HL-60 (cell line): Measurements from ENCODE around the gene TBX2.

ENCODE experiments used
- DNase-seq, 2 experiments: peaks; one replicate each; pipeline ENCODE4 v3.0.0-alpha.2; 2010 to 2020; ENCODE audit warnings: low read depth in 1 of 2, low spot score in 1 of 2
- H3K27ac ChIP-seq: fragments of 250-450 bp; sonication (Bioruptor Pico); replicated peaks from 2 replicates; pipeline ENCODE4 v1.5.1; 2020; ENCODE audit warnings: mild to moderate bottlenecking, moderate library complexity
- H3K27me3 ChIP-seq: fragments of 250-450 bp; sonication (Bioruptor Pico); 2 replicates; pipeline ENCODE4 v1.5.1; 2021; ENCODE audit warnings: mild to moderate bottlenecking, moderate library complexity; ENCODE audit not compliant: insufficient read depth, poor library complexity, severe bottlenecking
- H3K4me3 ChIP-seq: replicated peaks from 2 replicates; pipeline ENCODE4 v1.5.1; 2011; ENCODE audit warnings: mild to moderate bottlenecking, control low read depth, low read length; ENCODE audit not compliant: insufficient read depth
- GABPA ChIP-seq: IDR thresholded peaks from 2 replicates; pipeline ENCODE4 v1.6.1; 2012; ENCODE audit warnings: low read depth
- POLR2AphosphoS5 ChIP-seq: IDR thresholded peaks from 2 replicates; pipeline ENCODE4 v1.6.1; 2012; ENCODE audit warnings: low read depth
- SPI1 ChIP-seq: IDR thresholded peaks from 2 replicates; pipeline ENCODE4 v1.6.1; 2012; ENCODE audit warnings: low read depth, mild to moderate bottlenecking, borderline replicate concordance
- TF ChIP-seq, protein P1 (sequence below): IDR thresholded peaks from 2 replicates; pipeline ENCODE4 v1.6.1; 2012; ENCODE audit warnings: low read depth; ENCODE audit not compliant: insufficient replicate concordance
- TF ChIP-seq, protein P2 (sequence below): IDR thresholded peaks from one replicate; pipeline ENCODE4 v1.5.1; 2011; ENCODE audit warnings: low read length, control low read depth, inconsistent platforms; ENCODE audit not compliant: insufficient read depth

TBX2 gene

DNA sequence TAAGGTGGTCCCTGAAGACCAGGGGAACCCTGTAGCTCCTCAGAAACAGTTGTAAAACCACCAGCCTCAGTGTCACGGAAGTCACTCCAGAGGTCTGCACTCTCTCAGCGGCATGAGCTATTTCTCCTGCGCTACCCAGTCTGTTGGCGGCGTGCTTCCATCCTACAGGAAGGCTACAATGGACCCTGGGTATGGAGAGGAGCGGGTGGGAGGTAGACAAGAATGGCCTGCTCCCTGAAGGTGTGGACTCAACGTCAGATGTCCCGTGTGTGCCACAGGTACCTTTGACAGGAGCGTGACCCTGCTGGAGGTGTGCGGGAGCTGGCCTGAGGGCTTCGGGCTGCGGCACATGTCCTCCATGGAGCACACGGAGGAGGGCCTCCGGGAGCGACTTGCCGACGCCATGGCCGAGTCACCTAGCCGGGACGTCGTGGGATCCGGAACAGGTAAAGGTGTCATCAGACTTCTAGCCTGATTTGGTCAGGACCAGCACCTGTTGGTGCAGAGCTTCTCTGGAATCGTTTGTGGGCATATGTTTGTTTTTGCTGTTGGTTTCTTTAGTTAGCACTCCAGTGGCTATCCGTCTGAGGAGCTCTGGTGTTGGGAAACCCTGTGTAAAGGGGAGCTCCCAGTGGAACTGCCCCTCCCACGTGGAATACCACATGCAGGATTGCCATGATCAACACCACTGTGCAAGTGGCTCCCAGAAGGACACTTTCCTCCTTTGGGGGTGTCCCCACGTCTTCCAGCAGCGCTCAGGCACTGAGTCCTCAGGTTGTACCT is 31.4 kb upstream of the TBX2 start:
- Histone ChIP-seq H3K27ac (no peak overlapping the region), H3K4me3 (no peak overlapping the region), H3K27me3 (no peaks in the 10 kb centered on the region)
- DNase-seq, result no peak
- TF ChIP-seq POLR2AphosphoS5 (no peak), GABPA (no peak)
- TF ChIP-seq, protein P1, sequence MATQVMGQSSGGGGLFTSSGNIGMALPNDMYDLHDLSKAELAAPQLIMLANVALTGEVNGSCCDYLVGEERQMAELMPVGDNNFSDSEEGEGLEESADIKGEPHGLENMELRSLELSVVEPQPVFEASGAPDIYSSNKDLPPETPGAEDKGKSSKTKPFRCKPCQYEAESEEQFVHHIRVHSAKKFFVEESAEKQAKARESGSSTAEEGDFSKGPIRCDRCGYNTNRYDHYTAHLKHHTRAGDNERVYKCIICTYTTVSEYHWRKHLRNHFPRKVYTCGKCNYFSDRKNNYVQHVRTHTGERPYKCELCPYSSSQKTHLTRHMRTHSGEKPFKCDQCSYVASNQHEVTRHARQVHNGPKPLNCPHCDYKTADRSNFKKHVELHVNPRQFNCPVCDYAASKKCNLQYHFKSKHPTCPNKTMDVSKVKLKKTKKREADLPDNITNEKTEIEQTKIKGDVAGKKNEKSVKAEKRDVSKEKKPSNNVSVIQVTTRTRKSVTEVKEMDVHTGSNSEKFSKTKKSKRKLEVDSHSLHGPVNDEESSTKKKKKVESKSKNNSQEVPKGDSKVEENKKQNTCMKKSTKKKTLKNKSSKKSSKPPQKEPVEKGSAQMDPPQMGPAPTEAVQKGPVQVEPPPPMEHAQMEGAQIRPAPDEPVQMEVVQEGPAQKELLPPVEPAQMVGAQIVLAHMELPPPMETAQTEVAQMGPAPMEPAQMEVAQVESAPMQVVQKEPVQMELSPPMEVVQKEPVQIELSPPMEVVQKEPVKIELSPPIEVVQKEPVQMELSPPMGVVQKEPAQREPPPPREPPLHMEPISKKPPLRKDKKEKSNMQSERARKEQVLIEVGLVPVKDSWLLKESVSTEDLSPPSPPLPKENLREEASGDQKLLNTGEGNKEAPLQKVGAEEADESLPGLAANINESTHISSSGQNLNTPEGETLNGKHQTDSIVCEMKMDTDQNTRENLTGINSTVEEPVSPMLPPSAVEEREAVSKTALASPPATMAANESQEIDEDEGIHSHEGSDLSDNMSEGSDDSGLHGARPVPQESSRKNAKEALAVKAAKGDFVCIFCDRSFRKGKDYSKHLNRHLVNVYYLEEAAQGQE, result no peak
- TF ChIP-seq, protein P2, sequence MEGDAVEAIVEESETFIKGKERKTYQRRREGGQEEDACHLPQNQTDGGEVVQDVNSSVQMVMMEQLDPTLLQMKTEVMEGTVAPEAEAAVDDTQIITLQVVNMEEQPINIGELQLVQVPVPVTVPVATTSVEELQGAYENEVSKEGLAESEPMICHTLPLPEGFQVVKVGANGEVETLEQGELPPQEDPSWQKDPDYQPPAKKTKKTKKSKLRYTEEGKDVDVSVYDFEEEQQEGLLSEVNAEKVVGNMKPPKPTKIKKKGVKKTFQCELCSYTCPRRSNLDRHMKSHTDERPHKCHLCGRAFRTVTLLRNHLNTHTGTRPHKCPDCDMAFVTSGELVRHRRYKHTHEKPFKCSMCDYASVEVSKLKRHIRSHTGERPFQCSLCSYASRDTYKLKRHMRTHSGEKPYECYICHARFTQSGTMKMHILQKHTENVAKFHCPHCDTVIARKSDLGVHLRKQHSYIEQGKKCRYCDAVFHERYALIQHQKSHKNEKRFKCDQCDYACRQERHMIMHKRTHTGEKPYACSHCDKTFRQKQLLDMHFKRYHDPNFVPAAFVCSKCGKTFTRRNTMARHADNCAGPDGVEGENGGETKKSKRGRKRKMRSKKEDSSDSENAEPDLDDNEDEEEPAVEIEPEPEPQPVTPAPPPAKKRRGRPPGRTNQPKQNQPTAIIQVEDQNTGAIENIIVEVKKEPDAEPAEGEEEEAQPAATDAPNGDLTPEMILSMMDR, result no peak

DNA sequence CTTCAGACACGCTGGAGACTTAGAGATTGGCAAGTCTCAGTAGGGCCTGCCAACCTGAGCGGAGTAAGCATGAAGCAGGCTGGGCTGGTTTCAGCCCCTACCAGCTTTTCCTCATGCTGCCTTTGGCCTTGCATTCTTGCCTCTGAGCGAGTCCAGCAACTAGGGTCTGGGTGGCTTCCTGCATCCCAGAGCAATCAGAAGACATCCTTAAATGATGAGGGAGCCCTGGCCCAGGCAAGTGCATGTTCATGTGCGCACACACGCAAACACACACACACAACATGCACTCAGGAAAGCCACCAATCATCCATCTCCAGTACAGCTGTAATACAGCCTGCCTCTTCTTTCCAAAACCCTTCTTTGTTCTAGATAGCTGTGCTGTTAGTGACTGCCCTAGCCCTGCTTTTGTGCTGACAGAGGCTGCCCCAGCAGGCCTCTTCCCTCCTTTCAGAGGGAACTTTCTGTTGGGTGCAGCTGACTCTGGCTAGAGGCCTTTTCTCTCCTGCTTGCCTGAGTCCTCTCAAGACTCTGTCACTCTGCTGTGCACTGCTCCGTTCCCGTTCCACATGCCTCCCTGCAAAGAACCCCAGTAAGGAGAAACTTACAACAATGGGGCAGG is 30.7 kb upstream of the TBX2 start:
- no peaks in the 10 kb centered on the region for H3K27me3 ChIP-seq
- H3K4me3 ChIP-seq, result no peak overlapping the region
- DNase-seq, result no peak
- no peak overlapping the region for H3K27ac ChIP-seq
- TF ChIP-seq POLR2AphosphoS5 (no peak), GABPA (no peak)
- TF ChIP-seq, protein P2, result no peak

DNA sequence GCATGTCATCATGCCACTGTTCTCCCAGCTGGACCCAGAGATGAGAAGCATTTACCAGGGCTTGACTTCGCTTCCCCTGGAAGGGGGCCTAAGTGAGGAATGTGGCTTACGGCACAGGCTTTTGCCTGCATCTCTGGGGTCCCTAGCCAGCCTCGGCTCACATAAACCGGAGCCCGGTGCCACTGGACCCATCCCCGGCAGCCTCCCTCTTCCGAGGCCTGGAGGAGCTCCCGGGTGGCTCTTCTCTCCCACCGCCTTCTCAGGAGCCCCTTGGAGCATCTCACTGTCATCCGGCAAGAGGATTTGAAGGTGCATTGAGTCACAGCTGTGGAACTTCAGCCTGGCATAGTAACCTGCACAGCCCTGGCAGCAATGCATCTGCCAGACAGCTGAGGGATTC is 29.9 kb upstream of the TBX2 start:
- TF ChIP-seq, protein P2, result no peak
- TF ChIP-seq POLR2AphosphoS5, result no peak
- TF ChIP-seq, protein P1, result no peak
- TF ChIP-seq GABPA, result no peak
- Histone ChIP-seq H3K27ac (no peak overlapping the region), H3K4me3 (no peak overlapping the region), H3K27me3 (no peaks in the 10 kb centered on the region)
- no peak for DNase-seq

DNA sequence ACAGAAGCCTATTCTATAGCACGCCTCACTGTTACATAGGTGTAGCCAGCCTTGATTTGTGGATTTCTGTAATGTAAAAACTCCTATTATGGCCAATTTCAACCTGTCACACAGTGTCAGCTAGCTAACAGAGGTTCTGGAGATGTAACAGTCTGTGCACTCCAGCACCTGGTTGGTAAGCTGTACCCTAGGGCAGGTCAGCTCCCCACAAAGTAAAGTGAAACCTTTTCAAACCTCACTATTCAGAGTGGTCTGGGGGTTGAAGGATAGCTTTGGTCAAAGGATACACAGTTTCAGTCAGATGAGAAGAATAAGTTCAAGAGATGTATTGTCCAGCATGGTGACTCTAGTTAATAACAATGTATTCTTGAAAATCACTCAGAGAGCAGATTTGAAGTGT is 28.5 kb upstream of the TBX2 start:
- no peak for DNase-seq
- no peaks in the 10 kb centered on the region for H3K27me3 ChIP-seq
- H3K27ac ChIP-seq, result no peak overlapping the region
- TF ChIP-seq, protein P1, result no peak
- TF ChIP-seq POLR2AphosphoS5, result no peak
- no peak for TF ChIP-seq SPI1
- no peak for TF ChIP-seq GABPA
- TF ChIP-seq, protein P2, result no peak
- H3K4me3 ChIP-seq, result no peak overlapping the region
